WTC11 (cell line): Measurements from ENCODE around the gene TMEM200A. TPM values are rescaled to one million over a fixed set of nuclear protein-coding genes. Genes with fewer than 3 reads are reported as not detected.

ENCODE experiments used
- ATAC-seq: fragments of 200-7000 bp; cut with Tn5 transposase; 2 replicates; pipeline ENCODE4 v1.10.0; 2021; ENCODE audit warnings: mild to moderate bottlenecking, moderate library complexity
- CTCF ChIA-PET: fragments of 300-600 bp; sonication (Branson Sonifier 250); formaldehyde crosslinking; loops from one replicate; lab custom pipeline; 2021; ENCODE audit warnings: antibody characterized with exemption; lab: Charles Lee
- POLR2A ChIA-PET: fragments of 350-600 bp; sonication (Branson Sonifier 250); formaldehyde crosslinking; loops from one replicate; lab custom pipeline; 2021; ENCODE audit warnings: antibody characterized with exemption; lab: Charles Lee
- DNase-seq: peaks from one replicate; pipeline ENCODE4 v3.0.0; 2021; ENCODE audit warnings: low spot score
- H3K27ac Mint-ChIP-seq: 2 replicates; pipeline ENCODE4 v1.8.0; 2021; ENCODE audit warnings: mixed read lengths
- H3K27me3 Mint-ChIP-seq: 2 replicates; pipeline ENCODE4 v1.8.0; 2021; ENCODE audit warnings: low read depth, mild to moderate bottlenecking, moderate library complexity, mixed read lengths
- H3K36me3 Mint-ChIP-seq: 2 replicates; pipeline ENCODE4 v1.8.0; 2021; ENCODE audit warnings: mixed read lengths
- H3K4me1 Mint-ChIP-seq: 2 replicates; pipeline ENCODE4 v1.8.0; 2022; ENCODE audit warnings: mixed read lengths
- H3K4me3 Mint-ChIP-seq: 2 replicates; pipeline ENCODE4 v1.8.0; 2021; ENCODE audit warnings: mild to moderate bottlenecking, moderate library complexity, mixed read lengths
- H3K9me3 Mint-ChIP-seq: 2 replicates; pipeline ENCODE4 v1.8.0; 2021; ENCODE audit warnings: mixed read lengths
- AFF4 ChIP-seq: sonication (generic); formaldehyde crosslinking; IDR thresholded peaks from 2 replicates; pipeline ENCODE4 v1.8.1; 2023; ENCODE audit warnings: mild to moderate bottlenecking, missing genetic modification reagents, borderline replicate concordance
- CREB1 ChIP-seq: sonication (generic); formaldehyde crosslinking; IDR thresholded peaks from 2 replicates; pipeline ENCODE4 v1.8.0; 2023; ENCODE audit warnings: mild to moderate bottlenecking, missing genetic modification reagents
- EMX1 ChIP-seq: fragments of 250-450 bp; sonication (Bioruptor Pico); IDR thresholded peaks from 2 replicates; pipeline ENCODE4 v1.8.0; 2021; ENCODE audit warnings: mild to moderate bottlenecking
- ETV6 ChIP-seq: sonication (generic); formaldehyde crosslinking; IDR thresholded peaks from 2 replicates; pipeline ENCODE4 v1.8.1; 2022; ENCODE audit warnings: mild to moderate bottlenecking, missing genetic modification reagents
- FOXK1 ChIP-seq: sonication (generic); formaldehyde crosslinking; IDR thresholded peaks from 2 replicates; pipeline ENCODE4 v1.8.0; 2022; ENCODE audit warnings: mild to moderate bottlenecking, moderate library complexity, missing genetic modification reagents
- GTF2I ChIP-seq: fragments of 250-450 bp; sonication (Bioruptor Pico); conservative IDR thresholded peaks from 2 replicates; pipeline ENCODE4 v1.4.0; 2021; ENCODE audit warnings: mild to moderate bottlenecking
- NFYB ChIP-seq: sonication (generic); formaldehyde crosslinking; conservative IDR thresholded peaks from 2 replicates; pipeline ENCODE4 v1.8.0; 2022; ENCODE audit warnings: low read depth, missing genetic modification reagents
- OVOL2 ChIP-seq: fragments of 250-450 bp; sonication (Bioruptor Pico); IDR thresholded peaks from 2 replicates; pipeline ENCODE4 v1.9.0; 2021; ENCODE audit warnings: mild to moderate bottlenecking, borderline replicate concordance
- RORB ChIP-seq: fragments of 250-450 bp; sonication (Bioruptor Pico); IDR thresholded peaks from 2 replicates; pipeline ENCODE4 v1.9.0; 2021; ENCODE audit warnings: mild to moderate bottlenecking
- SMAD4 ChIP-seq: sonication (generic); formaldehyde crosslinking; IDR thresholded peaks from 2 replicates; pipeline ENCODE4 v1.8.0; 2022; ENCODE audit warnings: mild to moderate bottlenecking, missing genetic modification reagents
- STAT6 ChIP-seq: sonication (generic); formaldehyde crosslinking; conservative IDR thresholded peaks from 2 replicates; pipeline ENCODE4 v1.8.1; 2023; ENCODE audit warnings: mild to moderate bottlenecking, low read depth, missing genetic modification reagents, moderate library complexity
- TCF7 ChIP-seq: sonication (generic); formaldehyde crosslinking; IDR thresholded peaks from 2 replicates; pipeline ENCODE4 v1.8.0; 2022; ENCODE audit warnings: mild to moderate bottlenecking, low read depth, missing genetic modification reagents, moderate library complexity
- TEAD1 ChIP-seq: sonication (generic); formaldehyde crosslinking; IDR thresholded peaks from 2 replicates; pipeline ENCODE4 v1.8.0; 2022; ENCODE audit warnings: mild to moderate bottlenecking, missing genetic modification reagents
- TP53 ChIP-seq: sonication (generic); formaldehyde crosslinking; IDR thresholded peaks from 2 replicates; pipeline ENCODE4 v1.8.1; 2023; ENCODE audit warnings: mild to moderate bottlenecking, missing genetic modification reagents
- ZNF317 ChIP-seq: sonication (generic); formaldehyde crosslinking; IDR thresholded peaks from 2 replicates; pipeline ENCODE4 v1.8.1; 2023; ENCODE audit warnings: low read depth, mild to moderate bottlenecking, moderate library complexity, missing genetic modification reagents, borderline replicate concordance
- ZNF416 ChIP-seq: fragments of 250-450 bp; sonication (Bioruptor Pico); IDR thresholded peaks from 2 replicates; pipeline ENCODE4 v1.9.0; 2021; ENCODE audit warnings: mild to moderate bottlenecking, inconsistent platforms
- ZNF512 ChIP-seq: sonication (generic); formaldehyde crosslinking; IDR thresholded peaks from 2 replicates; pipeline ENCODE4 v1.8.1; 2022; ENCODE audit warnings: missing genetic modification reagents, borderline replicate concordance
- total RNA-seq: library from RNA; stranded (reverse); gene quantifications from 3 replicates; pipeline ENCODE4 v1.2.3, GENCODE V29; 2021
- TF ChIP-seq, protein P1 (sequence below): sonication (generic); formaldehyde crosslinking; IDR thresholded peaks from 2 replicates; pipeline ENCODE4 v1.8.0; 2022; ENCODE audit warnings: mild to moderate bottlenecking, missing genetic modification reagents
- TF ChIP-seq, protein P2 (sequence below): sonication (generic); formaldehyde crosslinking; conservative IDR thresholded peaks from 2 replicates; pipeline ENCODE4 v1.8.1; 2022; ENCODE audit warnings: mild to moderate bottlenecking, missing genetic modification reagents
- TF ChIP-seq, protein P3 (sequence below): fragments of 250-450 bp; sonication (Bioruptor Pico); IDR thresholded peaks from 2 replicates; pipeline ENCODE4 v1.9.0; 2021; ENCODE audit warnings: mild to moderate bottlenecking

Gene TMEM200A
- total RNA-seq, 1 experiment from 2014 or later, result 11.0 TPM

DNA sequence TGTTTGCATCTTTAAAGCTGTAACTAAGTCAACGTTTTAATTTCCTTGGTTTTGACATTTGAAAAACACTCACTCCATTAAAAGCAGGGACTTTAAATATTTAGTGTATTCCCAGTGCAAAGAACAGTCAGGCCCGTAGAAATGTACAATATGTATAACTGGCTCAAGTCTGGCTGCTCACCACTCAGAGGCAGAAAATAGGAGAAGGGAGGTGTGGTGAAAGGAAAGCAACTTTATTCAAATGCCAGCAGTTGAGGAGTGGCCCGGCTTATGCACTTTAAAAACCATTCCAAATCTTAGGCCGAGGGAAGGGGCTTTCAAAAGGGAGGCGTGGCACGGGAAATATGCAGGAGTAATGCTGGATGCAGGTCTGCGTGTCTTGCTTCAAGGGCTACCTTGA lies 120.6 kb downstream of the TMEM200A start (continued):
- TF ChIP-seq STAT6, result no peak
- TF ChIP-seq ZNF317 (CRISPR knock-in tag), result no peak
- TF ChIP-seq, protein P1, sequence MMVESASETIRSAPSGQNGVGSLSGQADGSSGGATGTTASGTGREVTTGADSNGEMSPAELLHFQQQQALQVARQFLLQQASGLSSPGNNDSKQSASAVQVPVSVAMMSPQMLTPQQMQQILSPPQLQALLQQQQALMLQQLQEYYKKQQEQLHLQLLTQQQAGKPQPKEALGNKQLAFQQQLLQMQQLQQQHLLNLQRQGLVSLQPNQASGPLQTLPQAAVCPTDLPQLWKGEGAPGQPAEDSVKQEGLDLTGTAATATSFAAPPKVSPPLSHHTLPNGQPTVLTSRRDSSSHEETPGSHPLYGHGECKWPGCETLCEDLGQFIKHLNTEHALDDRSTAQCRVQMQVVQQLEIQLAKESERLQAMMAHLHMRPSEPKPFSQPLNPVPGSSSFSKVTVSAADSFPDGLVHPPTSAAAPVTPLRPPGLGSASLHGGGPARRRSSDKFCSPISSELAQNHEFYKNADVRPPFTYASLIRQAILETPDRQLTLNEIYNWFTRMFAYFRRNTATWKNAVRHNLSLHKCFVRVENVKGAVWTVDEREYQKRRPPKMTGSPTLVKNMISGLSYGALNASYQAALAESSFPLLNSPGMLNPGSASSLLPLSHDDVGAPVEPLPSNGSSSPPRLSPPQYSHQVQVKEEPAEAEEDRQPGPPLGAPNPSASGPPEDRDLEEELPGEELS (CRISPR knock-in tag), result no peak
- TF ChIP-seq NFYB (CRISPR knock-in tag), result no peak
- TF ChIP-seq ZNF416 (CRISPR knock-in tag), result no peak
- no peak for TF ChIP-seq FOXK1
- no peak for TF ChIP-seq SMAD4 (CRISPR knock-in tag)

DNA sequence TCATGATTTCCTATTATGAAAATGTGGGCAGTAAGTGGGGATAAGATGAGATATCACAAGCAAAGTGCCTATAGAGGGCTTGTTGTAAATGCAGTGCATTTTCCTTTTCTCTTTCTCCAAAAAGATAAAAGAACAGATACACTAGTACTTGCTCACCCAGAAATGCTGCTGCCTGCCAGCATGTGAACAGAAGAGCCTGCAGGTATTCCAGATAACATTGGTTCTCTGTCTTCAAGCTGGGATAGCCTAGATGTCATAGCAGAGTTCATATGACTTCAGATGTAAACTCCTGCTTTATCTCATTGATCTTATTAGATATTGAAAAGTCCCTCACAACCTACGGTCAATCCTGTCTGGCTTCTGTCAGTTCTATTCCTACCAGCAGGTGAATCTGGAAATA lies 123.7 kb downstream of the TMEM200A start:
- POLR2A ChIA-PET, result no interaction called here
- no peaks in the 10 kb centered on the region for H3K27me3 Mint-ChIP-seq
- CTCF ChIA-PET, result interaction anchor here (1.3 kb wide), 1 partner anchor 208 kb away, joined by 3 read pairs; no protein-coding TSS in a partner anchor

More for the DNA sequence above, 123.7 kb downstream of the TMEM200A start:
- Mint-ChIP-seq H3K9me3 (peaks cover 18% of the 10 kb centered on the region), H3K4me3 (no peak overlapping the region), H3K4me1 (no peaks in the 10 kb centered on the region), H3K27ac (no peak overlapping the region), H3K36me3 (peaks cover 5% of the 10 kb centered on the region)
- no peak for ATAC-seq
- TF ChIP-seq TCF7 (CRISPR knock-in tag), result no peak
- TF ChIP-seq TEAD1, result no peak
- TF ChIP-seq OVOL2, result no peak
- no peak for TF ChIP-seq ETV6 (CRISPR knock-in tag)
- TF ChIP-seq TP53, result no peak
- no peak for TF ChIP-seq CREB1 (CRISPR knock-in tag)
- TF ChIP-seq, protein P2, sequence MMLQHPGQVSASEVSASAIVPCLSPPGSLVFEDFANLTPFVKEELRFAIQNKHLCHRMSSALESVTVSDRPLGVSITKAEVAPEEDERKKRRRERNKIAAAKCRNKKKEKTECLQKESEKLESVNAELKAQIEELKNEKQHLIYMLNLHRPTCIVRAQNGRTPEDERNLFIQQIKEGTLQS (CRISPR knock-in tag), result no peak
- no peak for TF ChIP-seq ZNF317 (CRISPR knock-in tag)
- no peak for TF ChIP-seq EMX1 (CRISPR knock-in tag)
- TF ChIP-seq, protein P3, sequence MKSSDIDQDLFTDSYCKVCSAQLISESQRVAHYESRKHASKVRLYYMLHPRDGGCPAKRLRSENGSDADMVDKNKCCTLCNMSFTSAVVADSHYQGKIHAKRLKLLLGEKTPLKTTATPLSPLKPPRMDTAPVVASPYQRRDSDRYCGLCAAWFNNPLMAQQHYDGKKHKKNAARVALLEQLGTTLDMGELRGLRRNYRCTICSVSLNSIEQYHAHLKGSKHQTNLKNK (CRISPR knock-in tag), result no peak
- no peak for TF ChIP-seq ZNF512
- no peak for TF ChIP-seq AFF4 (CRISPR knock-in tag)
- TF ChIP-seq GTF2I (CRISPR knock-in tag), result no peak
- no peak for TF ChIP-seq ZNF416 (CRISPR knock-in tag)
- no peak for TF ChIP-seq RORB (CRISPR knock-in tag)
- DNase-seq, result no peak
